CD4-positive, alpha-beta T cell treated with Interleukin-17A for 4 hours (primary cell): ENCODE measurements around the gene ZC3HAV1.
A peak's percentile ranks its signal among the peaks of the same experiment; 100 is the strongest.
"Not testable (repeated sequence)": the region's sequence is repeated elsewhere in the genome, so short reads cannot be mapped to it uniquely, and the experiment has no call there.

Experiments used
- DNase-seq: peaks from one replicate; pipeline ENCODE4 v3.0.0-alpha.2; 2020; ENCODE audit warnings: mixed read lengths

ZC3HAV1 gene

DNA sequence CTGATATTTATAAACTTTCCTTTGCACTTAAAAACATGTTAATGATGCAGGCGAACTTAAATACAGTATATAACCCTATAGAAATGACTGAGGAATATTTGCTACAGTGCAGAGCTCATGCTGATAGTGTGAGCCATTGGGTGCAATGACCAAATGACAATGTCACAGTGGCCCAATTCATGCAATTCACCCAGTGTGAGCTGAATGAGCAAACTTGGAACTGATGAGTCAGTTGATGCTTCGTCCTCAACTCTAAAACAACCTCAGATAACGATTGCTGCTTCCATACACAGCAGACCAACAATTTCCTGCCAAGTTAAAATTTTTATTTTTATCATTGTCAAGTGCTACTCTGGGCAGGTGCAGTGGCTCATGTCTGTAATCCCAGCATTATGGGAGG lies 61.5 kb downstream of the ZC3HAV1 start:
- DNase-seq, result no peak

GRCh38 chr7:139046143-139046542 lies 63.4 kb downstream of the ZC3HAV1 start:
- no peak for DNase-seq

DNA sequence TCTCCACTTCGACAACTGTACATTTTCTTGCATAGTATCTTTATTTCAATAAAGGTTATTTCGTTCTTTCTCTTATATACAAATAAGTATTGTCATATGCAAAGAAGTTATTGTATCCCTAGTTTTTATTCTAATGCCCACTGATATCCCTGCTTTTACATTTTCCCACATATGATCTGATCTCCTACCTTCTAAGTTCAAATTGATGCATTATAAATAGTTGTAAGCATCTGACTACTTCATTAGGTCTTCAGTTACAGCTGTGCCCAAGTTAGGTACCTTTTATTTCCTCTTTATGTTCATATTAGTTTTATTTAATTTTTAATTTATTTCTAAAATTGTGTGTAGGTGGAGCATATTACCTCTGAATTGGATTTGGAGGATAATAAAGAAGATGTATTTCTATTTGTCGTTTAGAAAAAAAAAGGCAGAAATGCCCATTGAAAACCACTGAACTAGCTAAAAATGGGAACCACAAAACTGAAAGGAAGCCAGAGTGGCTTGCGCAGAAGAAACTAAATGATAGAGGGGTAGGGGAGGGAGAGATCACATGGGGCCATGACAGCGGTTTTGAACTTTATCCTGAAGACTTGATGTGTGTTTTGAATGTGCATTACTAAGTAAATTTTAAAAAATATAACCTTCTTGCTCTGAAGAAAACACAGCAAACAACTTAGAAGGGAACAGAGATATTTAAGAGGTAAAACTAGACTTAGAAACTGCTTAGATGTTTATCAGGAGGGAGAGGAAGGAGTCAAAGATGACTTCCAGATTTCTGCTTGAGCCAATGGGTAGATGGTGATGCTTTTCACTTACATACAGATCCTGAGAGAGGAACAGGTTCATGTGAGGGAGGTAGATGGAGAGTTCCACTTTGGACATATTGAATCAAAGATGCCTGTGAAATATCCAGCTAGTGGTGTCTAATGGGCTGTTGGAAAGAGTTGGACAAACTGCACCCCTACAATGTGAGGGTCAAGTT lies 64.4 kb downstream of the ZC3HAV1 start:
- DNase-seq, result peak; percentile 36

DNA sequence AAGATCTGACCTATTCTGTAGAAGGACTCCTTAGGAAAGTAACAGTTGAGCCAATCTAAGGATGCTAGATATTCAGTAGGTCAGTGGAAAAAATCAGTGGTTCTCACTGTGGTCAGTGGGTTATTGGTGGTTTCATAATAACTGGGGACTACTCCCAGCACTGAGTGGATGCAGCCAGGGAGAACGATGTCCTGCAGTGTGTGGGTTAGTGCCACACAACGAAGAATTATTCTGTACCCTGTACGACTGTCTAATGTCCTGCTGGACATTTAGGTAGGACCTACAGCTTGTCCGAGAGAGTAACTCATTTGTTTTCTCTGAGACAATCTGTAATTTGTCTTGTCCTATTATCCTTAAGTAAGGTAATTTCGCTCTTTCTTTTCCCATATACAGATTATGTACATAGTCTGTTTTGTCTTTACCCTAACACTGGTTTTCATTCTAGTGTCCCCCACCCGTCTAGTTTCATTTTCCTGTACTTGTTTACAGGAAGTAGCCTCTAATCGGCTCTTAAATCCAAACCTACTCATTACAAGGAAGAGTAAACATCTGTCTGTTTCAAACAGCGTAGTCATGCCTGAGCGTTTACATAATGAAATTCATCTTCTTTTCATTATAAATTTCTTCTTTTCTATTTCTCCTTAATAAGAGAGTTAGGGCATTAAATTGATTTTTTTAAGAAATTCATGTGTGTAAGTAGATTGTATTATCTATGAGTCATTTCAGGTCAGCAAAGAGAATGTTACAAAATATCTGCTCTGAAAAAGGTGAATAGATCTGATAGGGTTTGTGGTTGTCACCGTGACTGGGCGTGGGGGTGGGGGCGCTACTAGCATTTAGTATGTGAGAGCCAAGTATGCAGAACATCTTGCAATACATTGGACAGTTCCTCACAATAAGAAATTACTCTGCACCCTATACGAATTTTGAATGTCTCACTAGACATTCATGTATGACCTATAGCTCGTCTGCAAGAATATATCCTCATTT lies 65.4 kb downstream of the ZC3HAV1 start:
- DNase-seq, result peak; percentile 84

GRCh38 chr7:139041378-139042085 lies 68.0 kb downstream of the ZC3HAV1 start:
- DNase-seq, result peak; percentile 19

GRCh38 chr7:139038691-139039090 lies 70.8 kb downstream of the ZC3HAV1 start:
- DNase-seq, result no peak

- no peak for DNase-seq
These were observed 72.6 kb downstream of the ZC3HAV1 start for GRCh38 chr7:139036901-139037300.

DNA sequence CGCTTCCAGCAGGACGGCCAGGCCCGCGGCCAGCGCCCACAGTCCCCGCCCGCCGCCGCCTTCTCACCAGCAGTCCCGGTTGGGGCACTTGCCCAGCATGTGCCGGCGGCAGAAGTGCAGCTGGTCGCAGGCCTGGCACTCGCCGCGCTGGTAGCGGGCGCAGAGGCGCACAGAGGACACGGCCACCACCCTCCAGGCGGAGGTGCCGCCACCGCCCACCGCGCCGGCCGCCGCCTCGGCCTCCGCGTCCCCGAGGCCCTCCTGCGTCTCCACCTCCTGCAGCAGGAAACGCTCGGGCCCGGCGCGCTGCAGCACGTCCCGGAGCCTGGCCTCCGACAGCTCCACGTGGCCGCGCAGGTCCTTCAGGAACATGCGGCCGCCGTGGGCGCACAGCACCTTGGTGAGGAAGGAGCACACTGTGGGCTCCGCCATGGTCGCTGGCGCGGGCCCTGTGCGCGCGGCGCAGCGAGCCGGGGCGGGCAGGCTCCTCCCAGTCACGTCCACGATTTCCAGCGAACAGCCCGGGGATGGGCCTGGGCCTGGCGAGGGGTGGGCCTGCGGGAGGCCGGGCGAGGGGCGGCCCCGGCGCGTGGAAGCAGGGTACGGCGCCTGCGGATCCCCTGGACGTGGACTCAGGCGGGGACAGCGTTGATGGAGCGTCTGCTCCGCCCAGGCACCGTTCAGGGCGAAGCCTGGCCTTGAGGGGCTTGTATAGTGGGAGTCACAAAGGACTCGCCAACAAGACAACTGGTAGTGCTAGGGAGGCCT lies 73.8 kb downstream of the ZC3HAV1 start, which contains the start of gene ZC3HAV1L:
ZC3HAV1L (minus strand) TSS at position 457 of the 768 bp plus-strand sequence; CDS start at position 432, 25 bp downstream.
- peak; percentile 52 for DNase-seq

GRCh38 chr7:139034855-139035585 lies 74.5 kb downstream of the ZC3HAV1 start:
- peak; percentile 40 for DNase-seq

DNA sequence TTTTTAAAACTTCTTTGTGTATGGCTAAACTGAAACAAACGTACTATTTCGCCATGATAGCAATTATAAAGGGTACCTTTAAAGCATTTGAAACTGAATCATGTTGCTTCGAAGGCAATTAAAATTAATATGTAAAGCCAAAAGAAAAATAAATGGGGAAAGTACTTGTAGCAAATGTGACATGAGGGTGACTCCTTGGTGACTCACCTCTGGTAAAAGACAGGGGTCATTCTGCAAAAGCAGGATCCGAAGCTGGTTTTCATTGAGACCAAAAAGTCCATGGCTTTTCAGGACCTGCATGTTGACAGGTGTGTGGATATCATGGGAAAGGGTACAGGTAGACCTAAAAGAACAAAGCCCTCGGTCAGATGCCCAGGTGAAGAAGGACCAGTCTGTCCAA lies 75.2 kb downstream of the ZC3HAV1 start:
- DNase-seq, result no peak

- DNase-seq, result no peak
These were observed 76.0 kb downstream of the ZC3HAV1 start for GRCh38 chr7:139033346-139034114.

DNA sequence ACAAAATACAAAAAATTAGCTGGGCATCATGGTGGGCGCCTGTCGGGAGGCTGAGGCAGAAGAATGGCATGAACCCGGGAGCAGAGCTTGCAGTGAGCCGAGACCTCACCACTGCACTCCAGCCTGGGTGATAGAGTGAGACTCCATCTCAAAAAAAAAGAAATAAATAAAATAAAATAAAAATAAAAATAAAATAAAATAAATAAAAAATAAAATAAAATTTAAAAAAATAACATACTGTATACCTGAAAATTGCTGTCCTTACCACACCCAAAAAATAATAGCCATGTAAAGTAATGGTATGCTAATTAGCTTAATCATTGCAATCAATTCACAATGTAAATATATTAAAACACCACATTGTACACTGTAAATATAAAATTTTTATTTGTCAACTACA lies 77.0 kb downstream of the ZC3HAV1 start:
- no peak for DNase-seq

GRCh38 chr7:139029353-139029752 lies 80.2 kb downstream of the ZC3HAV1 start:
- DNase-seq, result no peak

GRCh38 chr7:139026551-139026950 lies 83.0 kb downstream of the ZC3HAV1 start:
- DNase-seq, result no peak

GRCh38 chr7:139025861-139026260 lies 83.7 kb downstream of the ZC3HAV1 start:
- not testable (repeated sequence) for DNase-seq

DNA sequence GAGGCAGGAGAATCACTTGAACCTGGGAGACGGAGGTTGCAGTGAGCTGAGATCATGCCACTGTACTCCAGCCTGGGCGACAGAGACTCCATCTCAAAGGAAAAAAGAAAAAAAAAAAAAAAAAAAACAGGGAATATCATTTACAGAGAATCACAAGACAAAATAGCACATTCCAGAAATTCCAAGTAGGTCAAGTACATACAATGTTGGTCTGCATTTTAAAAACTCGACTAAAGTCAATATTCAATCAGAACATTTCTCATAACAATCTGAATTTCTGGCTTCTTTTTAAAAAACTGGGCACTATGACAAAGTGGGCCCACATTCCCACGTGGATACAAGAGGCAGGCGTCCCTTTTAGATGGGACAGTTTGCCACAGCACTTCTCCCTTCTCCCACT lies 86.4 kb downstream of the ZC3HAV1 start:
- no peak for DNase-seq

GRCh38 chr7:139022286-139022685 lies 87.2 kb downstream of the ZC3HAV1 start:
- DNase-seq, result no peak

DNA sequence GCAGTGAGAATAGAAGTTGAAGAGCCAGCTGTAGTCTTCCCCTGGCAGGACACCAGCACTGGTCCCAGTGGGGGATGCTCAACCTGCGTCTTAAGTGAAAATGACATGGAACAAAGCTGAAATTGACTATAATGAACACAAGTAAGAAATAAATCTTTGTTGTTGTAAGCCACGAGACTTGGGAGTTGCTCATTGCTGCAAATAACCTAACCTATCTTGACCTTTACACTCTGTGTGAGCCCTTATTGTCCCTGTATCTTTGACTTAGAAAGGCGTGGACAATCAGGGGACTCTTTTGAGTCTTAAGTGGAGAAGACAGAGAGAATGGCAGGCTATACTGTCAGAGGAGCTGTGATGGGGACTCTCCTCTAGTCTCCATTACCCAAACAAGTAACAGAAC lies 90.6 kb downstream of the ZC3HAV1 start:
- no peak for DNase-seq

DNA sequence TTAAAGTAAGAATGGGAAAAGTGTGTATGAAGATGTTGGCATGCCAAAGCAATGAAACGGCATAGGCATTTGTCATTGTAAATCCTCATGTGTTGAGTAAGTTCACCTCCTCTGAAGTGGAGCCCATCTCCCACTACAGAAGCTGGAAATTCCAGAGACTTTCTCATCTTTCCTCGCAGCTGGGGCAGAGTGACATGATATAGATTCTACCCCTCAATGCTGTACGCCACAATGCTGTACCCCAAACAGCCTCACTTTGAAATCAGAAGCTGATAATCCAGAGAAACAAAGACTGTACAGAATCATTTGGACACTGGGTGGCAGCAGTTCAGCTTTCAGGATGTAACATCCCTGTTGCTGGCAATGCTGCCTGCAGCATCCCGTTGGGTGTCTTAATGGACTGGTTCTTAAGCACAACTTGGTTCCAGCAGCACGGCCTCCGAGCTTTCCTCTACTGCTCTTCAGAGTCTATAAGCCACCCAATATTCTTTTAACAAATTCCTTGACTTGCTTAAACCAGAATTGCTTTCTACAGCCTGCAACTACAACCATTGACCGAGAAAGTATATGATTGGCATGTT lies 92.5 kb downstream of the ZC3HAV1 start:
- DNase-seq, result peak; percentile 79

- DNase-seq, result no peak
These were observed 98.1 kb downstream of the ZC3HAV1 start for GRCh38 chr7:139011373-139011772.
